PFSK-1 (cell line): Measurements from ENCODE around the gene FAM9C.

Source experiments
- FOXP2 ChIP-seq: optimal IDR thresholded peaks from 2 replicates; pipeline ENCODE3; 2011; ENCODE audit warnings: borderline replicate concordance, control low read depth, inconsistent platforms; ENCODE audit not compliant: insufficient read depth; ENCODE audit errors: extremely low read length, extremely low read depth
- POLR2AphosphoS5 ChIP-seq: IDR thresholded peaks from 2 replicates; pipeline ENCODE4 v1.6.1; 2012; ENCODE audit warnings: low read depth, mild to moderate bottlenecking, control low read depth, low read length, moderate library complexity
- SIN3A ChIP-seq: IDR thresholded peaks from 2 replicates; pipeline ENCODE4 v1.6.1; 2012; ENCODE audit warnings: mild to moderate bottlenecking, low read length, moderate library complexity, borderline replicate concordance; ENCODE audit not compliant: insufficient read depth
- TAF1 ChIP-seq: IDR thresholded peaks from 2 replicates; pipeline ENCODE4 v1.6.1; 2012; ENCODE audit warnings: low read length, control low read depth, borderline replicate concordance; ENCODE audit not compliant: insufficient read depth
- TF ChIP-seq, protein P1 (sequence below), 2 experiments: IDR thresholded peaks; 2 replicates each; pipeline versions ENCODE4 v1.6.1 to v1.8.0; 2011 to 2012; ENCODE audit warnings: low read depth in 2 of 2, low read length in 2 of 2, control low read depth in 1 of 2, inconsistent platforms in 1 of 2, mild to moderate bottlenecking in 1 of 2, moderate library complexity in 1 of 2; ENCODE audit not compliant: insufficient read depth in 1 of 2

FAM9C gene

DNA sequence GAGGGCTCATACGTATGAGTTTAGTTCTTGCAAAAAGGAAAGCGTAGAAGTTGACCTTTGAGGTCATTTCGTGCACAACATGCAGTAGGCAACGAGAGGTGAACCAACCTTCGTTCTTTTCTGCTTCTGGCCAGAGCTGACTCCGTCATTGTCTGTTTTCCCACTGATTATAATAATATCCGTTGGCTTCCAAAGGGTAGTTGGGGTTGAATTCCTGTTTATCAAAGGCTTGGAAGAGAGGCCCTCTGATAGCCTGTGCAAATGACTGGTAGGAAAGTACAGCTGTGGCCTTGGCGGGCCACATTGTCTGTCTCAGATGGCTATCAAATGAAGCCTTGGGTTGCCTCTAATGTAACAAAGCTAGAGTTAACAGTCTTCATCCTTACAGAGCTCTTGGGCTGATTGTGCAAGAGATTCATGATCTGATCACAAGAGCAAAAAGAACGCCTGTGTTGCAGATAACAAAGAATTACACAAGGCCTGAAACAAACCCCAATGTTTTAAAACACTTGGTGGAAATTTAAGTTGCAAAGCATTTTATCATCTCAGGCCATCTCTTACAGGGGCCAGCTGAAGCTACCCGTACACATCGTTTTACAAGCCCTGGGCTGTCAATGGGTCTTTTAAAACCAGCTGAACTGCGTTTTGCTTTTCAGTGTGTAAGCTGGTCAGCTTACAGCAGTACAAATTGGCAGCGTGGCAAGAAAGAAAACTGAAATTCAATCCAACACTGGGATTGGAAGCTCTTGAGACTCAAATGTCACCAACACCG is 46.1 kb upstream of the FAM9C start:
- TF ChIP-seq, protein P1, sequence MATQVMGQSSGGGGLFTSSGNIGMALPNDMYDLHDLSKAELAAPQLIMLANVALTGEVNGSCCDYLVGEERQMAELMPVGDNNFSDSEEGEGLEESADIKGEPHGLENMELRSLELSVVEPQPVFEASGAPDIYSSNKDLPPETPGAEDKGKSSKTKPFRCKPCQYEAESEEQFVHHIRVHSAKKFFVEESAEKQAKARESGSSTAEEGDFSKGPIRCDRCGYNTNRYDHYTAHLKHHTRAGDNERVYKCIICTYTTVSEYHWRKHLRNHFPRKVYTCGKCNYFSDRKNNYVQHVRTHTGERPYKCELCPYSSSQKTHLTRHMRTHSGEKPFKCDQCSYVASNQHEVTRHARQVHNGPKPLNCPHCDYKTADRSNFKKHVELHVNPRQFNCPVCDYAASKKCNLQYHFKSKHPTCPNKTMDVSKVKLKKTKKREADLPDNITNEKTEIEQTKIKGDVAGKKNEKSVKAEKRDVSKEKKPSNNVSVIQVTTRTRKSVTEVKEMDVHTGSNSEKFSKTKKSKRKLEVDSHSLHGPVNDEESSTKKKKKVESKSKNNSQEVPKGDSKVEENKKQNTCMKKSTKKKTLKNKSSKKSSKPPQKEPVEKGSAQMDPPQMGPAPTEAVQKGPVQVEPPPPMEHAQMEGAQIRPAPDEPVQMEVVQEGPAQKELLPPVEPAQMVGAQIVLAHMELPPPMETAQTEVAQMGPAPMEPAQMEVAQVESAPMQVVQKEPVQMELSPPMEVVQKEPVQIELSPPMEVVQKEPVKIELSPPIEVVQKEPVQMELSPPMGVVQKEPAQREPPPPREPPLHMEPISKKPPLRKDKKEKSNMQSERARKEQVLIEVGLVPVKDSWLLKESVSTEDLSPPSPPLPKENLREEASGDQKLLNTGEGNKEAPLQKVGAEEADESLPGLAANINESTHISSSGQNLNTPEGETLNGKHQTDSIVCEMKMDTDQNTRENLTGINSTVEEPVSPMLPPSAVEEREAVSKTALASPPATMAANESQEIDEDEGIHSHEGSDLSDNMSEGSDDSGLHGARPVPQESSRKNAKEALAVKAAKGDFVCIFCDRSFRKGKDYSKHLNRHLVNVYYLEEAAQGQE (IDR thresholded peaks at IDR 0.05; ENCODE audit: insufficient read depth in 1 of 2, low read depth in 2 of 2, low read length in 2 of 2): no peak
- TF ChIP-seq FOXP2: no peak

DNA sequence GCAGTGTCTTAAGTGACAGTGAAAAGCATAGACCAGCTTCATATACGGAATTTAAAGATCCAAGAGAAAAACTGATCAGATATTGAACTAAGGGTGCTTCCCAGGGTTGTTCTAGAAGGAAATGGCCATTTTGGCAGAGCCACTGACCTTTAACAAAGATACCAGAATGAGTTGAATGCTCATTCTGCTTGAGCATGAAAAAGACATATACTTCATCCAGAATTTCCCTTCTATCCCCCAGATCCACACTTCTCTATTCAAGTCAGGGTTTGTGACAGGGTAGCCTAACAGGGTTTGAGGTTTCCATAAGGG is 45.6 kb upstream of the FAM9C start:
- TF ChIP-seq, protein P1 (IDR thresholded peaks at IDR 0.05; ENCODE audit: insufficient read depth in 1 of 2, low read depth in 2 of 2, low read length in 2 of 2): no peak
- TF ChIP-seq TAF1 (no peak), FOXP2 (no peak), POLR2AphosphoS5 (no peak), SIN3A (no peak)

DNA sequence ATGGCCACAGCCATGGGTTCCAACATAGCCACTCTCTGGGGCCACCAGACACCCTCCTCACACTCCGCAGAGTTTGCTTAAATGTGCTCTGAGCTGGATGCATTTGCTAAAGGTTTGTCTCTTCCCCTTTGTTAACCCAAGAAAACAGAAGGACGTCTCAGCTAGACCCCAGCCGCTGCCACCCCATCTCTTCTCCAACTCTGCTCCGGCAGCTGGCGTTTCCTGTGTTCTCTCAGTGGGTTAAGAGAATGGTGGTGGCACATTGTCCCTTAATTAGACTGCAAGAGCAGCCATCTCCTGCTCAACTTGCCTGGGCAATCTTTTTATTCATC is 43.7 kb upstream of the FAM9C start:
- no peak for TF ChIP-seq SIN3A
- no peak for TF ChIP-seq FOXP2
- TF ChIP-seq, protein P1 (IDR thresholded peaks at IDR 0.05; ENCODE audit: insufficient read depth in 1 of 2, low read depth in 2 of 2, low read length in 2 of 2): no peak
- no peak for TF ChIP-seq POLR2AphosphoS5
- no peak for TF ChIP-seq TAF1

DNA sequence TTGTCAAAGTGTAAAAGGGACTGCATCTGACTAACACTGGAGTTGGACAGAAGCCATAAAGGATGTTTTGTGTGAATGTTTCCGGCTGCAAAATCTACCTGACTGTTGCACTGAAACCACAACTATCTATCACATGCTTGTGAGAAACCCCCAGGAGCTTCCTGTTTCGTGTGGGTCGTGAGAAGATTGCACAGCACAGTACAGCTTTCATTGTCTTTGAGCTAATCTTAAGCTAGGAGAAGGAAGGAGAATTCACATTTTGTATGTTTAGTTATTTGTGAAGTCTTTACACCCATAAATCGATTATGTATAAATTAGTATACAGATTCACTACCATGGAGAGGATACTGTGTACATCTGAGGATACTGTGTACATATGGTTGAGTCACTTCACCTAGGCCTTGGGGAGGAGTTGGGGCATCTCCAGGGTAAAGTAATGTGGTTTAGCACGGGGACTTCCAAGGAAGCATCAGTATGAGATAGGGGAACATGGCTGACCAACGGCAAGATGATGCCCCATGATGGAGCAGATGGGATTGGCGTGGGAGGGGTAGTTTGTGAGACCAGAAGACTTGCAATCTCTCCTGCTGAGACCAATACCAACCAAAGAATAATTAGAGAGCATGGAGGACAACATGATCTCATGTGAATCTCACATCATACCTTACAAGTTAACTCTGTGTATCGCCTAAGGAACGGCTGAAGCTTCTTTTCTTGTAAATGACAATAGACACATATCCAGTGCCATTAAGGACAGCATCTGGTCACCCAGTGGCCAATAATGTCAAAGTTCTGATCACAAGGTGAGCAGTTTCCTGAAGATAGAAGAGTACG is 43.1 kb upstream of the FAM9C start:
- TF ChIP-seq, protein P1 (IDR thresholded peaks at IDR 0.05; ENCODE audit: insufficient read depth in 1 of 2, low read depth in 2 of 2, low read length in 2 of 2): no peak

DNA sequence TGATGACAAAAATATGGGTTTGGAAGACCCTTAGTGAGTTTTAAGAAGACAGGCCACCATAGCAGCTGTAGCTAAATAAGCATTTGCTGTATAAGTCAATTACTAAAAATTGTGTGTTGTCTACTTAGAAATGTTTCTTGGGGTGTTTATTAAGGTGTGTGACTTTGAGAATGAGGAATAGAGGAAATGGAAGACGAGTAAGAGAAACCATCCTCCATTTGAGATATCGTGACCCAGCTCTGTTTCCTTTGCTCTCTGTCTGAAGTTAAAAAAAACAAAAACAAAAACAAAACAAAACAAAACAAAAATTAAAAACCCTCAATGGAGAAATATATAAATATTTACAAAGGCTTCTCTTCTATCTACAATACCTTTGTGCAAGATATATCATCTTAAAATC is 41.7 kb upstream of the FAM9C start:
- TF ChIP-seq TAF1: no peak
